Adrenal gland (tissue), 12 donors: ENCODE measurements around the gene FAT4. TPM values are rescaled to one million over a fixed set of nuclear protein-coding genes. Genes with fewer than 3 reads are reported as not detected.

Source experiments
- DNase-seq, 7 donors: peaks; one replicate each; pipeline ENCODE4 v3.0.0-alpha.2; 2019 to 2020
- H3K27ac ChIP-seq, 5 donors: fragments of 200-600 bp; sonication (generic) in 4 of 5; 1 replicate in 3 of 5; 2 replicates in 2 of 5; pipeline versions ENCODE4 v1.5.1 to v1.8.0; 2016 to 2020; ENCODE audit warnings: mild to moderate bottlenecking in 1 of 5
- H3K27me3 ChIP-seq: fragments of 200-600 bp; 2 replicates; pipeline ENCODE4 v1.8.0; 2021
- H3K36me3 ChIP-seq, 2 donors: fragments of 200-600 bp; replicated peaks in 1 of 2; 1 replicate in 1 of 2; 2 replicates in 1 of 2; pipeline versions ENCODE4 v1.5.1 to v1.8.0; 2018 to 2022
- H3K4me1 ChIP-seq, 2 donors: fragments of 200-600 bp; replicated peaks in 1 of 2; 1 replicate in 1 of 2; 2 replicates in 1 of 2; pipeline versions ENCODE4 v1.5.1 to v1.8.0; 2018 to 2021
- H3K4me3 ChIP-seq, 4 donors: fragments of 200-600 bp; sonication (generic) in 3 of 4; one replicate each; pipeline ENCODE4 v1.5.1; 2016 to 2018
- H3K9me3 ChIP-seq, 3 donors: fragments of 200-600 bp; sonication (generic) in 1 of 3; replicated peaks in 1 of 3; 1 replicate in 2 of 3; 2 replicates in 1 of 3; pipeline versions ENCODE4 v1.5.1 to v1.8.0; 2016 to 2021
- CTCF ChIP-seq, 6 experiments: fragments of 450-650 bp in 4 of 6; fragments of 200-600 bp in 2 of 6; sonication (generic) in 1 of 6; IDR thresholded peaks; 1 replicate in 5 of 6; 2 replicates in 1 of 6; pipeline versions ENCODE4 v1.5.1 to v1.8.0; 2016 to 2021; ENCODE audit warnings: antibody characterized with exemption in 6 of 6, mild to moderate bottlenecking in 2 of 6, moderate library complexity in 1 of 6
- POLR2A ChIP-seq, 2 donors: fragments of 450-650 bp; IDR thresholded peaks; one replicate each; pipeline ENCODE4 v1.6.1; 2017; ENCODE audit warnings: antibody characterized with exemption in 2 of 2, mild to moderate bottlenecking in 2 of 2, moderate library complexity in 1 of 2
- WGBS, 4 donors: extraction: QIAGEN DNeasy Blood & Tissue Kit in 2 of 4; methylation state at CpG; one replicate each; pipeline versions ENCODE4 v1.1.5 to v1.1.7; 2013 to 2017; 5-methylcytosine and 5-hydroxymethylcytosine counted together
- intact Hi-C, 2 donors: fragments of 100-400 bp; cut with DNase I; formaldehyde crosslinking; loops; one replicate each; pipeline versions ENCODE4 v1.14.1 to v1.15.0; 2022 to 2023
- polyA plus RNA-seq, 3 donors: library from polyadenylated mRNA; stranded (reverse); fragments of 200-250 nt in 2 of 3; fragments of 350-450 nt in 1 of 3; fragmentation: Illumina TruSeq in 1 of 3; extraction: RNeasy Lipid Tissue Mini Kit (QIAGEN cat#74804) in 1 of 3; gene quantifications; one replicate each; pipeline ENCODE4 v1.2.3, GENCODE V29; 2013 to 2014
- small RNA-seq, 2 donors: library from RNA; depleted of rRNA; stranded (forward); fragments of <200 nt; gene quantifications; one replicate each; pipeline ENCODE3, GENCODE V24; 2016
- total RNA-seq, 9 donors: library from RNA; depleted of rRNA in 4 of 9; stranded (reverse); fragments of >200 nt in 4 of 9; fragments of 120-200 nt in 1 of 9; fragmentation: NEBNext Ultra II Directional in 1 of 9; extraction: Animal tissue kit (Norgen Biotek cat#: 25700) in 1 of 9; gene quantifications; one replicate each; pipeline versions ENCODE4 v1.1.0 to v1.2.4, GENCODE V29; 2013 to 2023
- donor health status: healthy with polysubstance abuse.
- donor health status: Bipolar disorder and iron deficiency.
- donor health status: DM: yes; HTN: yes; CAD: no.
- donor health status: DM: no; HTN: no; CAD: no.
- donor health status: DM: no; HTN: no; CAD: no.
- donor health status: DM: yes; HTN: yes; CAD: no.

The FAT4 gene
- total and polyA plus RNA-seq, 12 donors, result 0.64 to 9.9 (median 4.6) TPM

GRCh38 chr4:125358453-125358852, 43.7 kb downstream of the FAT4 start:
- intact Hi-C loops, result no loop called here
- no peak for DNase-seq
- Histone ChIP-seq H3K27ac (no peak overlapping the region), H3K27me3 (no peaks in the 10 kb centered on the region), H3K36me3 (no peaks in the 10 kb centered on the region), H3K9me3 (no peaks in the 10 kb centered on the region), H3K4me3 (no peak overlapping the region), H3K4me1 (no peaks in the 10 kb centered on the region)
- 81 to 88% (median 85%) methylated on average over 6 of the region's 6 CpGs for WGBS, 4 donors
- no peak for TF ChIP-seq CTCF (IDR thresholded peaks at IDR 0.05)

- Histone ChIP-seq H3K4me3 (no peak overlapping the region), H3K4me1 (no peaks in the 10 kb centered on the region), H3K36me3 (no peaks in the 10 kb centered on the region), H3K9me3 (no peaks in the 10 kb centered on the region), H3K27me3 (no peaks in the 10 kb centered on the region), H3K27ac (no peak overlapping the region)
- no peak for TF ChIP-seq POLR2A (IDR thresholded peaks at IDR 0.05)
- intact Hi-C loops, result no loop called here
- no peak for DNase-seq
- WGBS, 4 donors, result 74 to 82% (median 79%) methylated on average over 3 of the region's 3 CpGs
Measured at GRCh38 chr4:125359363-125359762, 44.6 kb downstream of the FAT4 start.

GRCh38 chr4:125359960-125360634, 45.3 kb downstream of the FAT4 start:
- H3K36me3 ChIP-seq, result no peaks in the 10 kb centered on the region
- no peak overlapping the region for H3K27ac ChIP-seq
- no peaks in the 10 kb centered on the region for H3K4me1 ChIP-seq
- H3K9me3 ChIP-seq, result no peaks in the 10 kb centered on the region
- TF ChIP-seq CTCF (IDR thresholded peaks at IDR 0.05) (no peak), POLR2A (IDR thresholded peaks at IDR 0.05) (no peak)
- WGBS, 4 donors, result 64 to 77% (median 69%) methylated on average over 8 of the region's 8 CpGs
- no peak for DNase-seq
- H3K4me3 ChIP-seq, result no peak overlapping the region
- no peaks in the 10 kb centered on the region for H3K27me3 ChIP-seq
- intact Hi-C loops, result no loop called here

- no peak for DNase-seq
- Histone ChIP-seq H3K9me3 (no peaks in the 10 kb centered on the region), H3K27me3 (no peaks in the 10 kb centered on the region), H3K27ac (no peak overlapping the region), H3K36me3 (no peaks in the 10 kb centered on the region), H3K4me3 (no peak overlapping the region), H3K4me1 (no peaks in the 10 kb centered on the region)
- intact Hi-C loops, result no loop called here
- TF ChIP-seq POLR2A (IDR thresholded peaks at IDR 0.05) (no peak), CTCF (IDR thresholded peaks at IDR 0.05) (no peak)
Measured at GRCh38 chr4:125360727-125361126, 46.0 kb downstream of the FAT4 start.

Small RNA genes lying within 50 kb of the gene (small RNA-seq; reads per million reads assigned to genes)
- 0 reads per million in 2 donors for gene RF00019
